DMS79 treated with DMSO at 0.1 percent for 48 hours (cell line): ENCODE measurements around the gene PGK1.
"Not testable (repeated sequence)": the region's sequence is repeated elsewhere in the genome, so short reads cannot be mapped to it uniquely, and the experiment has no call there.

Source experiments
- DNase-seq: peaks from one replicate; lab custom pipeline; 2025; lab: John Stamatoyannopoulos, UW

The PGK1 gene

DNA sequence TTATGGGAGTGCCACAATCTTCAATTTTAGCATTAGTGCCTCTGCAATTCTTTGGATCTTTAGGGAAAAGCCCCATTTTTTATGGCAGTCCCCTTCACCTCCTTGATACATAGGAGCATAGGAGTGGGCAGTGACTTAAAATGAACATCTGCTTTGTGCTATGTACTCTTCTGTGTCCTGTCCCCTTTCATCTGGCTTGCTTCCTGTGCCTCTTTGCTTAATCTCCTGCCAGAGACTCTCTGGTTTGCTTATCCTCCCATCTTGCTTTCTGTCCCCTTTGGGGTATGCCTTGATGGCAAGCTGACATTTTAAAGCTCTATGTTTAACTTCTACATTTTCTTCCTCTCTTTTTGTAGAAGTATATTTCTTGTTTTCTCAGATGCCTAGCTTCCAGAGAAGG lies 12.3 kb downstream of the PGK1 start:
- no peak for DNase-seq

DNA sequence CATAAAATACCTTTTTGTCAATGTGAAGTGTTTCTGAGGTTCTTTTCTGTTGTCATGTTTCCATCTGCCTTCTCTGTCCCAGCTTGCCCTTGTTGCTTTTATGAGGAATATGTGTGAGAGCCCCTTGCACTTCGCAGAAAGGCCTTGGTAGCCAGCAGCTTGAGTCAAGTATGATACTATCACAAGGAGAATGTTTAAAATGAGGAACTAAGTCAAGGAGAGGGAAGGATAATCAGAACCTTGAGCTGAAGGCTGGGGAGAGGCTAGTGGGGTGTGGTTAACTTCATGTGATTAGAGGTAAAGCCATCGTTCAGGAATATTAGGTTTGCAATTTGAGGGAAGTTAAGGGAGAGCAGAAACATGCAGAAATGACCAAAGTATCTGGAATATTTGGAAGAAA lies 12.7 kb downstream of the PGK1 start:
- no peak for DNase-seq

DNA sequence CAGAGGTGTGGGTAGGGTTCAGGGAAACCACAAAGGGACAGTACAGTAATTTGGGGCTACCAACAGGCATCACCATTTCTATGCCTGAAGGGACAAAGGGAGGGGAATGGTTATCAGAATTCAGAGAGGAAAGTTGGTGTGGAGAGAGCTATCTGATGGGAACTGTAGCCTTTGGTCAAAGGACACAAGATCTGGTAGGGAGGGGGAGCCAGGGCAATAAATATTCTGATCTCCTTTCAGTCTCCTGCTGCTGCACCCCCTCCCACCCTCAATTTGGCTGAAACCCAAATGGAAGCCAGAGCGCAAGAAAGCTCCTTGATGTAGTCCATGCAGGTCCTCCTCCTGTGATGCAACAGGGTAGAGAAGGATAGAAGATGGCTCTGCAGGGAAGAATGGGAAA lies 14.6 kb downstream of the PGK1 start:
- DNase-seq: no peak

DNA sequence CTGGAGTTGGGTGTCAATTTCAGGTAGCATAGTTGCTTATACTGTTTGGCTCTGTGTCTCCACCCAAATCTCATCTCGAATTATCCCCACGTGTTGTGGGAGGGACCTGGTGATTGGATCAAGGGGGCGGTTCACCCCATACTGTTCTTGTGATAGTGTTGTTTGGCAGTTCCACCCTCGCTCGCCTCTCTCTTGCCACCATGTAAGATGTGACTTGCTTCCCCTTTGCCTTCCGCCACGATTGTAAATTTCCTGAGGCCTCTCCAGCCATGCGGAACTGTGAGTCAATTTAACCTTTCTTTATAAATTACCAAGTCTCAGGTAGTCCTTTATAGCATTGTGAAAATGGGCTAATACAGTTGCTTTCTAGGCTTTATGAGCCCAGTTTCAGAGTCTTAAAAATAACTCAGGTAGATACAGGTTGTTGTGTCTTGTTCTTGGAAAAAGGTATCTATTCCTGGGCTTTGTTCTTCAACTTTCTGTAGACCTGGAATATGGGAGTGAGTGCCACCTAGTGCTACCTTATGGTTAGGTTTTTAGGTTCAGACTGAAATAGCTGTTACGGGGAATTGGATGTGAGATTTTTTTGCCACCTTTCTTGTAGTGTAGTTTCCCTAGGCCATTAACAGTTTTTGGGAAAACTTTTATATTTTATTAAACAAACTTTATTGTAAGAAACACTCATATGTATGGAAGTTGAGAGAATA lies 15.6 kb downstream of the PGK1 start:
- DNase-seq: no peak

DNA sequence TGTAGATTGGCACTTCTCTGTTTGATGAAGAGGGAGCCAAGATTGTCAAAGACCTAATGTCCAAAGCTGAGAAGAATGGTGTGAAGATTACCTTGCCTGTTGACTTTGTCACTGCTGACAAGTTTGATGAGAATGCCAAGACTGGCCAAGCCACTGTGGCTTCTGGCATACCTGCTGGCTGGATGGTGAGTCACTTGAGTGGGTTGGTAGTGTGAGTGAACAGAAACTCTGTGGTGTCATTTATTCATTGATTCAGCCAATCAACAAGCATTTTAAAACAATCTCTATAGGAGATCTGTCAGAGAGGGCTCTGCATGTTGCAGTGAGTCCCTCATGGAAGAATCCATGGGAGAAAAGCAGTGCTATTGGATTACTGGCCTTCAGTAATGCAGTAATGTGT lies 19.1 kb downstream of the PGK1 start:
- DNase-seq: no peak

- DNase-seq: no peak
Measured at GRCh38 chrX:78124307-78124706, 20.3 kb downstream of the PGK1 start.

GRCh38 chrX:78125148-78125547 lies 21.1 kb downstream of the PGK1 start:
- DNase-seq: no peak

GRCh38 chrX:78125781-78126180 lies 21.7 kb downstream of the PGK1 start:
- DNase-seq: not testable (repeated sequence)

- no peak for DNase-seq
Measured at GRCh38 chrX:78129714-78130113, 25.7 kb downstream of the PGK1 start.

DNA sequence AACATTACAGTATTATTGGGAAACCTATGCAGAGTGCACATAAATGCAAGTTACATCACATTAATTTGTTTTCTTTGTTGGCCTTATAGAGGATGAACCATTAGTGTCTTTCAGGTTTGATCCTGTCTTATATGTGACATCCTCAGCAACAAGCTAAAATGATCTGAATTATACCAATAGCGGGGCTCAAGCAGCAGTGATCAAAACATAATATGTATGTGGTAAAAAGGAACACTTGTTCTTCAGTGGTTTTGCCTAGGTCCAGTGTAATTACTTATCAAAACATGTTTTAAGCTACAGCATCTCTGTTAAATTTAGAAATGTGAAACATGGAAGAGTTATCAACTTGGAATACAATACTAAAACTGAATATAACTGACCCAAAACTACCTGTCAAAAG lies 26.3 kb downstream of the PGK1 start:
- DNase-seq: no peak

DNA sequence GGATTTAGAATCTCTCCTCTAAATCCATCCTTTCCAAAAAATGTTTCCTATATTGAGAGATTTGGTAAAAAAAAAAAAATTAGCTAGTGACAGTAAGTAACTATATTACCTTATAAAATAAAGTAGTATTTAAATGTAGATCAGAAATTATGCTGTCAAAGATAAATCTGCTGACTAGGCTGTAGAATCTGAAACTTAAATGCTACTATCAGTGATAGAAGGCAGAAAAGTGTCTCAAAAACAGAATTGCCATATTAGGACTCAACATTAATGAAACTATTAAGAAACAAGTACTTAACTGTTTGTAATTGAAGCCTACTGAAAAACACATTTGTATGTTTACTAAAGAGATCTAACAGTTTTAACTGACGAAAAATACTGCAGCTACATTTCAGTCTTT lies 27.1 kb downstream of the PGK1 start:
- DNase-seq: no peak

- DNase-seq: no peak
Measured at GRCh38 chrX:78133238-78133960, 29.4 kb downstream of the PGK1 start.

DNA sequence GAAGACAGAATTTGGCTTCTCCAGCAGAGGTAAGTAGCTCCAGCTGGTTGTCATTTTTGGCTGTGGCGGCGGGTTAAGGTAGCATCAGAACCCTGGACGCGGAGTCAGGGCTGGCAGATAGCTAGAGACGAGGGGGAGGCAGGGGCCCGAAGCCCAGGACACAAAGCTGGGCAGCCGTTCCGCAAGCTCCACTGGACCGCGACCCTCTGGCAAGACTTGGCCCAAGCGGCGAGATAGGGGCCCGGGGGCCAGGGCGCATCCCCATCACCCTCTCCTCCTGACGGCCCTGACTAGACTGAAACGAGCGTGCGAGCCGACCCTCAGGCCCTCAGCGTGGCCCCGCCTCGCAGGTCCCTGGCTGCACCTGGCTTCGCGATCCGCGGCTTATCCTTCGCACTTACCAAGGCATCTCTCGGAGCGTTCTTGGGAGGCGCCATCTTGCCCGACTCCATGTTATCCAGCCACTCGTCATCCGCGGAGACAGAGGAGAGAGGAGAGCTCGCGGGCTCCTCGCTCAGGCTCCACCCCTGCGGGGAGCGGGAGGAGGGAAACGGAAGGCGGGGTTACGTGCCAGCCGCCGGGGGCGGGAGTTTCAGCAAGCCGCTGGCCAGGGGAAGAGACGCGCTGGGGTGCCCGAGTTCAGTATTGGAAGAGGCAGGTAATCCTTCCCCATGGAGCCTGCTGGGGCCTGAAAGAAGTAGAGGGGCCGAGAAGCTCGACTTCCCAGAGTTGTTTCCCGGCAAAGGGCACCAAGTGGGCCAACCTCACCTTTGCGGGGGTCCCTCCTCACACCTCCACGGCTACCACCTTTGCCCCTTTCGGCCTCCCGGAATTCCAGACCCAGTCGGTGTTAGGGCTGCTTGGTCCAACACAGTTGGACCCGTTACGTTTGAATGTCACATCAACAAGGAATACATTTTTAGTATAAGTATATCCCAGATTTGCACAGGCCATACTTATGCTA lies 35.4 kb downstream of the PGK1 start, which contains the start of gene TAF9B:
Gene TAF9B (minus strand): TSS at position 491 of the 964 bp plus-strand sequence. CDS start 39 bp downstream, at position 452.
- peak; percentile 64 for DNase-seq

- DNase-seq: no peak
Measured at GRCh38 chrX:78140206-78140605, 36.2 kb downstream of the PGK1 start.

- DNase-seq: not testable (repeated sequence)
Measured at GRCh38 chrX:78147002-78147540, 43.0 kb downstream of the PGK1 start.

GRCh38 chrX:78157373-78157772 lies 53.3 kb downstream of the PGK1 start:
- not testable (repeated sequence) for DNase-seq

GRCh38 chrX:78157846-78158245 lies 53.8 kb downstream of the PGK1 start:
- not testable (repeated sequence) for DNase-seq

GRCh38 chrX:78160711-78161110 lies 56.7 kb downstream of the PGK1 start:
- DNase-seq: not testable (repeated sequence)

- DNase-seq: not testable (repeated sequence)
Measured at GRCh38 chrX:78163175-78163574, 59.1 kb downstream of the PGK1 start.

- no peak for DNase-seq
Measured at GRCh38 chrX:78165425-78165824, 61.4 kb downstream of the PGK1 start.

GRCh38 chrX:78168065-78168464 lies 64.0 kb downstream of the PGK1 start:
- no peak for DNase-seq
